Erythroblast (primary cell): Measurements from ENCODE around the gene CFDP1.

Source experiments
- GATA1 ChIP-seq: IDR thresholded peaks from 2 replicates; pipeline ENCODE4 v1.6.1; 2011; ENCODE audit warnings: low read depth, mild to moderate bottlenecking, control low read depth, low read length, moderate library complexity
- POLR2A ChIP-seq: IDR thresholded peaks from 2 replicates; pipeline ENCODE4 v1.6.1; 2011; ENCODE audit warnings: mild to moderate bottlenecking, low read length

GRCh38 chr16:75423723-75424104 lies 9.6 kb downstream of the CFDP1 start:
- TF ChIP-seq POLR2A (no peak), GATA1 (no peak)
